ENCODE results near the gene LUC7L. TPM values are rescaled to one million over a fixed set of nuclear protein-coding genes. Genes with fewer than 3 reads are reported as not detected.

LUC7L gene
- polyA plus RNA-seq, 1 donor = 99.5 TPM

DNA sequence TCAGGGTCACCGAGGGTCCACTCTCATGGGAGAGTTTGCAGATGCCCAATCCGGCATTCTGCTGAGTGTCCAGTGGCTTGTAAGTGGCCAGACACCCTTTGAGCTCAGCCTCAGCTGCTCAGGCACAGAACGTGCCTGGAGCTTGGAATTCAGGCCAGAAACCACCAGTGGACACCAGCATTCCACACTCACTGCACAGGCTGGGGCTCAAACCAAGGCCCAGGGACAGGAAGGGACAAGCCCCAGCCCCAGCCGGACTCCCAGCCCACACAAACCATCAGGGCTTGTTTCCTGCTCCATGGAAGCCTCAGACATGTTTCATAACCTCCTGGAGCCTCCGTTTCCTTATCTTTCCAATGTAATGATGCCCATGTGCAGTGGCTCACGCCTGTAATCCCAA, 85.8 kb downstream of the LUC7L start:
- Histone ChIP-seq H3K4me3 (ENCODE audit: low read length) (no peak overlapping the region), H3K9me3 (ENCODE audit: control insufficient read depth, low read depth, low read length) (no peaks in the 10 kb centered on the region), H3K27ac (ENCODE audit: low read length) (no peak overlapping the region), H3K36me3 (ENCODE audit: control insufficient read depth, insufficient read depth, low read length) (no peaks in the 10 kb centered on the region), H3K27me3 (ENCODE audit: control insufficient read depth, insufficient read depth, low read length) (peaks cover 6% of the 10 kb centered on the region), H3K4me1 (ENCODE audit: control insufficient read depth, insufficient read depth, low read length) (no peaks in the 10 kb centered on the region)
- WGBS (ENCODE audit: insufficient coverage, low lambda C conversion rate) = no CpG with 5 or more reads among the region's 6 CpGs
- DNase-seq = no peak

DNA sequence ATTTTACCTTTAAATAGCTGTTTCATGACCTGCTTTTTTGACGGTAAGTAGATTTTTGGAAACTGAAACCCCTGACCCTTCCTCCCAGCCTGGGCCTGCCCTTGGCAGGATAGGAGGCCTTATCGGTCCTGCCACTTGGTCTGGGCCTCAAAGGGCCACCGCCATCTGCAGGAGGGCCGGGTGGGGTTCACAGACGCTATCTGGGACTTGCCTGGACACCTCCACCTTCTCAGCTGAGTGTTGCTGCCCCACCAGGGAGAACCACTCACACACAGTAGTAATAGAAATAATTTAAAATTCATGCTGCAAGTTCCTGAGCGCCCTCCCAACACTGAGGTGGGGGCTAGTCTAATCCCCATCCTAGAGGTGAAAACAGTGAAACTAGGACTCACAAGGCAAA, 86.2 kb downstream of the LUC7L start:
- no peak for DNase-seq
- Histone ChIP-seq H3K4me3 (ENCODE audit: low read length) (no peak overlapping the region), H3K9me3 (ENCODE audit: control insufficient read depth, low read depth, low read length) (no peaks in the 10 kb centered on the region), H3K4me1 (ENCODE audit: control insufficient read depth, insufficient read depth, low read length) (no peaks in the 10 kb centered on the region), H3K27ac (ENCODE audit: low read length) (no peak overlapping the region), H3K36me3 (ENCODE audit: control insufficient read depth, insufficient read depth, low read length) (no peaks in the 10 kb centered on the region), H3K27me3 (ENCODE audit: control insufficient read depth, insufficient read depth, low read length) (peaks cover 5% of the 10 kb centered on the region)
- WGBS (ENCODE audit: insufficient coverage, low lambda C conversion rate) = no CpG with 5 or more reads among the region's 6 CpGs

DNA sequence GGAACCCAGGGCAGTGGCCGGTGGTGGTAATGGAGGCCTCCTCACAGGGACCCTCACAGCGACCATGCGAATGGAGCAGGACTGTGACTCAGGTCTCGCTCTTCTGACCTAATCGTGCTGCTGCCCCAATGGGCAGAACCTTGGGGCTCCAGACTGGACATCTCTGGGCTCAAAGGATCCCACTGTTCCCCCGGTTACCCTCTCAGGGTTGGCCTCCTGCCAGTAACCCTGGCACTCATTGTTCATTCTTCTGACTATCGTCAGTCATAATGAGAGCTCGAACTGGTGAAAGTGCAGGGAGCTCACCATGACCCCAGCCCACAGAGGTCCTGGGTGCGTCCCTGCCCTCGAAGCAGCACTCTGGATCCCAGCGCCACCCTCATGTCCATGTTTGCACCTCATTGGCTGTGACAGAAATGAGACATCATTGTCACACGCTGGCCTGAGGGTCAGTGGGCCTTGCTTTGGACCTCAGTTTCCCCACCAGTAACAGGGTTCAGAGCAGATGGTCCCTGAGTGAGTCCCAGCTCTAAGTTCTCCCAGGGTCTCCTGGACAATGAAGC, 86.8 kb downstream of the LUC7L start:
- no peaks in the 10 kb centered on the region for H3K9me3 ChIP-seq (ENCODE audit: control insufficient read depth, low read depth, low read length)
- H3K4me3 ChIP-seq (ENCODE audit: low read length) = no peak overlapping the region
- no CpG with 5 or more reads among the region's 12 CpGs for WGBS (ENCODE audit: insufficient coverage, low lambda C conversion rate)
- H3K4me1 ChIP-seq (ENCODE audit: control insufficient read depth, insufficient read depth, low read length) = peaks cover 2% of the 10 kb centered on the region
- no peak overlapping the region for H3K27ac ChIP-seq (ENCODE audit: low read length)
- H3K36me3 ChIP-seq (ENCODE audit: control insufficient read depth, insufficient read depth, low read length) = no peaks in the 10 kb centered on the region
- DNase-seq = no peak
- peaks cover 5% of the 10 kb centered on the region for H3K27me3 ChIP-seq (ENCODE audit: control insufficient read depth, insufficient read depth, low read length)

DNA sequence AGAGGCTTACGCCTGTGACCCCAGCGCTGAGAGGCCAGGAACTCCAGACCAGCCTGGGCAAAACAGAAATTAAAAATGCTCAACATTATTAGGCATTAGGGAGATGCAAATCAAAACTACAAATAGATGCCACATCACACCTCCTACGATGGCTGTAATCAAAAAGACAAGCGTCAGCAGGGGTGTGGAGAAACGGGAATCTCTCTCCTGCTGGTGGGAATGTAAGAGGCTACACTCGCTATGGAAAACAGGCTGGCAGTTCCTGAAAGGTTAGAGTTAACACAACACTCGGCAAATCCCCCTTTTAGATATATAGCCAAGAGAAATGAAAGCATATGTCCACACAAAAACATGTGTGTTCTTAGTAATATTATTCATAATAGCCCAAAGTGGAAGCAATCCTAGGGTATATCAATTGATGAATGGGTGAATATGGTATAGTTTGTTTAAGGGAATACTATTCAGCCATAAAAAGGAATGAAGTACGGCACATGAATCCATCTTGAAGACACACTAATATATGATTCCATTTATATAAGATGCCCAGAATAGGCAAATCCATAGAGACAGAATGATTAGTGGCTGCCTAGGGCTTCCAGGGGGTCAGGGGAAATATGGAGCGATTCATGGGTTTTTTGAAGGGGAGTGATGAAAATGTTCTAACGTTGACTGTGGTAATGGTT, 88.9 kb downstream of the LUC7L start:
- Histone ChIP-seq H3K4me3 (ENCODE audit: low read length) (no peak overlapping the region), H3K27me3 (ENCODE audit: control insufficient read depth, insufficient read depth, low read length) (peaks cover 5% of the 10 kb centered on the region), H3K9me3 (ENCODE audit: control insufficient read depth, low read depth, low read length) (no peaks in the 10 kb centered on the region), H3K36me3 (ENCODE audit: control insufficient read depth, insufficient read depth, low read length) (no peaks in the 10 kb centered on the region), H3K4me1 (ENCODE audit: control insufficient read depth, insufficient read depth, low read length) (peaks cover 5% of the 10 kb centered on the region), H3K27ac (ENCODE audit: low read length) (no peak overlapping the region)
- WGBS (ENCODE audit: insufficient coverage, low lambda C conversion rate) = no CpG with 5 or more reads among the region's 10 CpGs
- no peak for DNase-seq

Other genes with a start within 250 kb of the LUC7L start
- gene POLR3K, start 175.8 kb downstream of the LUC7L start, polyA plus RNA-seq = 9.5 TPM
- 21.6 TPM for gene SNRNP25, start 175.6 kb downstream of the LUC7L start, polyA plus RNA-seq
- gene RHBDF1, start 156.8 kb downstream of the LUC7L start, polyA plus RNA-seq = 18.3 TPM
- 31.2 TPM for gene MPG, start 151.2 kb downstream of the LUC7L start, polyA plus RNA-seq
- gene NPRL3, start 90.8 kb downstream of the LUC7L start, polyA plus RNA-seq = 21.8 TPM
- 5.6 TPM for gene HBZ, start 76.8 kb downstream of the LUC7L start, polyA plus RNA-seq
- gene HBM, start 63.5 kb downstream of the LUC7L start, polyA plus RNA-seq = 11.9 TPM
- gene HBA2, start 56.6 kb downstream of the LUC7L start, polyA plus RNA-seq = 1,574 TPM
- gene HBA1, start 52.8 kb downstream of the LUC7L start, polyA plus RNA-seq = 1,041 TPM
- gene HBQ1, start 49.0 kb downstream of the LUC7L start, polyA plus RNA-seq = 0.73 TPM
- 63.4 TPM for gene FAM234A, start 5.4 kb upstream of the LUC7L start, polyA plus RNA-seq
- 6.6 TPM for gene RGS11, start 46.5 kb upstream of the LUC7L start, polyA plus RNA-seq
- 4.5 TPM for gene ARHGDIG, start 51.1 kb upstream of the LUC7L start, polyA plus RNA-seq
- gene PDIA2, start 53.7 kb upstream of the LUC7L start, polyA plus RNA-seq = 1.8 TPM
- 29.8 TPM for gene AXIN1, start 123.3 kb upstream of the LUC7L start, polyA plus RNA-seq
- 55.6 TPM for gene MRPL28, start 141.1 kb upstream of the LUC7L start, polyA plus RNA-seq
- gene PGAP6, start 152.5 kb upstream of the LUC7L start, polyA plus RNA-seq = 83.5 TPM
- gene NME4, start 167.8 kb upstream of the LUC7L start, polyA plus RNA-seq = 107 TPM
- gene DECR2, start 172.4 kb upstream of the LUC7L start, polyA plus RNA-seq = 91.0 TPM
- 114 TPM for gene RAB11FIP3, start 196.2 kb upstream of the LUC7L start, polyA plus RNA-seq

Measured in large intestine (tissue), 3 donors.